GM23338 (cell line): ENCODE results near the gene NRL. TPM values are rescaled to one million over a fixed set of nuclear protein-coding genes. Genes with fewer than 3 reads are reported as not detected.

Experiments
- ATAC-seq: fragments of 200-7000 bp; cut with Tn5 transposase; 3 replicates; pipeline ENCODE4 v1.9.1; 2020
- DNase-seq: peaks from one replicate; pipeline ENCODE4 v3.0.0-alpha.2; 2015; ENCODE audit warnings: low spot score
- H2AFZ ChIP-seq: fragments of 200-600 bp; sonication (generic); 2 replicates; pipeline ENCODE4 v1.8.0; 2016; ENCODE audit warnings: antibody characterized with exemption, mild to moderate bottlenecking, moderate library complexity
- H3F3A ChIP-seq: fragments of 200-600 bp; sonication (generic); replicated peaks from 2 replicates; pipeline ENCODE4 v1.8.0; 2017; ENCODE audit warnings: antibody characterized with exemption, mixed run types, low read depth
- H3K27ac ChIP-seq: fragments of 200-600 bp; sonication (generic); 2 replicates; pipeline ENCODE4 v1.6.1; 2016; ENCODE audit warnings: low read depth
- H3K27me3 ChIP-seq: fragments of 200-600 bp; sonication (generic); 2 replicates; pipeline ENCODE4 v1.8.0; 2016; ENCODE audit warnings: mild to moderate bottlenecking, mixed run types, moderate library complexity; ENCODE audit not compliant: insufficient read depth
- H3K36me3 ChIP-seq: fragments of 200-600 bp; sonication (generic); 2 replicates; pipeline ENCODE4 v1.8.0; 2016; ENCODE audit warnings: mild to moderate bottlenecking; ENCODE audit not compliant: insufficient read depth
- H3K4me1 ChIP-seq: fragments of 200-600 bp; sonication (generic); 2 replicates; pipeline ENCODE4 v1.8.0; 2016; ENCODE audit warnings: mild to moderate bottlenecking, moderate library complexity; ENCODE audit not compliant: insufficient read depth
- H3K4me2 ChIP-seq: fragments of 200-600 bp; sonication (generic); 2 replicates; pipeline ENCODE4 v1.7.1; 2017; ENCODE audit warnings: mixed run types
- H3K4me3 ChIP-seq: fragments of 200-600 bp; sonication (generic); 2 replicates; pipeline ENCODE4 v1.6.1; 2016; ENCODE audit warnings: mixed run types
- H3K79me2 ChIP-seq: fragments of 200-600 bp; sonication (generic); replicated peaks from 2 replicates; pipeline ENCODE4 v1.8.0; 2017; ENCODE audit warnings: mild to moderate bottlenecking; ENCODE audit not compliant: insufficient read depth
- H3K9me2 ChIP-seq: fragments of 200-600 bp; sonication (generic); 2 replicates; pipeline ENCODE4 v1.8.0; 2017; ENCODE audit not compliant: insufficient read depth
- H4K20me1 ChIP-seq: fragments of 200-600 bp; sonication (generic); replicated peaks from 2 replicates; pipeline ENCODE4 v1.8.0; 2017; ENCODE audit warnings: mild to moderate bottlenecking; ENCODE audit not compliant: insufficient read depth
- H3K27ac Mint-ChIP-seq: 2 replicates; pipeline ENCODE4 v1.8.0; 2020; ENCODE audit warnings: inconsistent platforms, mild to moderate bottlenecking, moderate library complexity, mixed read lengths
- H3K27me3 Mint-ChIP-seq: 3 replicates; pipeline ENCODE4 v1.8.0; 2022; ENCODE audit warnings: low read depth, mild to moderate bottlenecking, moderate library complexity, mixed read lengths, inconsistent platforms; ENCODE audit not compliant: insufficient read depth, poor library complexity
- H3K36me3 Mint-ChIP-seq: 3 replicates; pipeline ENCODE4 v1.8.0; 2021; ENCODE audit warnings: low read depth, mild to moderate bottlenecking, inconsistent platforms, moderate library complexity, mixed read lengths
- H3K4me1 Mint-ChIP-seq: 3 replicates; pipeline ENCODE4 v1.8.0; 2020; ENCODE audit warnings: mild to moderate bottlenecking, inconsistent platforms, mixed read lengths
- H3K4me3 Mint-ChIP-seq: 3 replicates; pipeline ENCODE4 v1.8.0; 2021; ENCODE audit warnings: moderate library complexity, mild to moderate bottlenecking, inconsistent platforms, mixed read lengths
- H3K9me3 Mint-ChIP-seq: 3 replicates; pipeline ENCODE4 v1.8.0; 2020; ENCODE audit warnings: moderate library complexity, mild to moderate bottlenecking, inconsistent platforms, mixed read lengths
- CREB1 ChIP-seq: fragments of 250-450 bp; sonication (Bioruptor Pico); IDR thresholded peaks from 2 replicates; pipeline ENCODE4 v1.5.0; 2020; ENCODE audit warnings: low read depth, mild to moderate bottlenecking, moderate library complexity
- CTCF ChIP-seq, 2 experiments: fragments of 200-600 bp in 1 of 2; sonication (generic) in 1 of 2; conservative IDR thresholded peaks; 2 replicates each; pipeline versions ENCODE4 v1.5.1 to v1.6.1; 2016 to 2017; ENCODE audit warnings: antibody characterized with exemption in 2 of 2, low read depth in 2 of 2, mild to moderate bottlenecking in 2 of 2, moderate library complexity in 1 of 2
- ETS1 ChIP-seq: IDR thresholded peaks from 2 replicates; pipeline ENCODE4 v1.6.1; 2016; ENCODE audit warnings: antibody characterized with exemption
- EZH2 ChIP-seq: fragments of 200-600 bp; sonication (generic); IDR thresholded peaks from one replicate; pipeline ENCODE4 v1.8.0; 2017; ENCODE audit warnings: antibody characterized with exemption, mild to moderate bottlenecking, low read depth; ENCODE audit not compliant: unreplicated experiment
- EZH2phosphoT487 ChIP-seq: fragments of 200-600 bp; sonication (generic); IDR thresholded peaks from one replicate; pipeline ENCODE4 v1.8.1; 2018; ENCODE audit warnings: antibody characterized with exemption; ENCODE audit not compliant: unreplicated experiment
- NANOG ChIP-seq: IDR thresholded peaks from 2 replicates; pipeline ENCODE4 v1.6.1; 2016; ENCODE audit warnings: antibody characterized with exemption, borderline replicate concordance
- POLR2AphosphoS5 ChIP-seq: IDR thresholded peaks from 2 replicates; pipeline ENCODE4 v1.6.1; 2016; ENCODE audit warnings: antibody characterized with exemption, low read depth
- REST ChIP-seq: IDR thresholded peaks from one replicate; pipeline ENCODE4 v1.6.1; 2018; ENCODE audit warnings: antibody characterized with exemption; ENCODE audit not compliant: unreplicated experiment
- ZNF114 ChIP-seq: fragments of 250-450 bp; sonication (Bioruptor Pico); IDR thresholded peaks from 2 replicates; pipeline ENCODE4 v1.5.0; 2020; ENCODE audit warnings: mild to moderate bottlenecking, moderate library complexity
- ZNF331 ChIP-seq: fragments of 250-450 bp; sonication (Bioruptor Pico); IDR thresholded peaks from 2 replicates; pipeline ENCODE4 v1.5.0; 2020; ENCODE audit warnings: low read depth, mild to moderate bottlenecking, moderate library complexity
- polyA plus RNA-seq: library from polyadenylated mRNA; unstranded; fragments of >200 nt; fragmentation: Nextera tagmentation; extraction: Ambion mirVana; gene quantifications from 2 replicates; pipeline ENCODE4 v1.2.1, GENCODE V29; 2016
- total RNA-seq: library from RNA; depleted of rRNA; stranded (reverse); fragments of >200 nt; shearing (Covaris generic); gene quantifications from 2 replicates; pipeline ENCODE4 v1.2.3, GENCODE V29; 2014

The NRL gene
- total and polyA plus RNA-seq, 2 experiments from 2014 or later: 1.8 to 2.2 TPM

GRCh38 chr14:24144451-24144850 lies 29.7 kb upstream of the NRL start (continued):
- TF ChIP-seq CTCF (conservative IDR thresholded peaks at IDR 0.05; ENCODE audit: low read depth in 2 of 2): no peak
- no peak for TF ChIP-seq ZNF331 (CRISPR knock-in tag)
- TF ChIP-seq EZH2: no peak
- TF ChIP-seq POLR2AphosphoS5: no peak
- TF ChIP-seq ETS1: no peak
- TF ChIP-seq NANOG: no peak

DNA sequence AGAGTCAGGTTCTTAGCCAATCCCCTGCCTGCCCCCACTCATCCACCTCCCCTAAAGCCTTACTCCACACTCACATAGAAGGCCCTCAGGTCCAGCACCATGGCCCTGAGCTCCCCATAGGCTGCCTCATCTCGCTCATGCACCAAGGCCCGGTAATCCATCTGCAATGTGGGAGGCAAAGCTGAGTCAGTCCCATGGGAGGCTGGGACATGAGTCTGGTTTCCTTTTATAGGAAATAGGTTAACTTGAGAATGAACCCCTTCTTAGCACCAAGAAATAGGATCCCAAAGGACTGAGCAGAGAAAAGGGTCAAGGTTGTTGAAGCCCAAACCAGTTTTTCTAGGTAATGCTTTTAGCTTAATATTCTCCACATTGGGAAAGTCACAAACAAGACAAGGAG lies 28.8 kb upstream of the NRL start:
- ATAC-seq (no peak), DNase-seq (no peak)
- TF ChIP-seq EZH2phosphoT487 (no peak), POLR2AphosphoS5 (no peak), ETS1 (no peak), ZNF331 (CRISPR knock-in tag) (no peak), EZH2 (no peak), ZNF114 (no peak), NANOG (no peak), CREB1 (CRISPR knock-in tag) (no peak), REST (no peak)
- Histone ChIP-seq H3K4me1 (peaks cover 23% of the 10 kb centered on the region), H3K27me3 (no peaks in the 10 kb centered on the region), H3K79me2 (peaks cover 46% of the 10 kb centered on the region), H3F3A (peaks cover 21% of the 10 kb centered on the region), H3K4me3 (no peak overlapping the region), H3K9me2 (no peaks in the 10 kb centered on the region), H2AFZ (no peak overlapping the region), H4K20me1 (peaks cover 16% of the 10 kb centered on the region), H3K4me2 (no peak overlapping the region), H3K27ac (no peak overlapping the region), H3K36me3 (peaks cover 15% of the 10 kb centered on the region; the same call in 1 of the 2 replicates)
- H3K27ac Mint-ChIP-seq: no peak overlapping the region
- no peak overlapping the region for H3K4me3 Mint-ChIP-seq
- no peaks in the 10 kb centered on the region for H3K9me3 Mint-ChIP-seq
- peaks cover 27% of the 10 kb centered on the region for H3K27me3 Mint-ChIP-seq
- H3K4me1 Mint-ChIP-seq: peaks cover 35% of the 10 kb centered on the region
- peaks cover 49% of the 10 kb centered on the region for H3K36me3 Mint-ChIP-seq
